GM21576 (cell line): Measurements from ENCODE around the gene TMED10.
"Not testable (repeated sequence)": the region's sequence is repeated elsewhere in the genome, so short reads cannot be mapped to it uniquely, and the experiment has no call there.

Experiments used
- ATAC-seq: cut with Tn5 transposase; IDR thresholded peaks from one replicate; pipeline ENCODE4 v1.9.1; 2021; ENCODE audit warnings: mild to moderate bottlenecking, moderate library complexity; ENCODE audit not compliant: unreplicated experiment

The TMED10 gene

DNA sequence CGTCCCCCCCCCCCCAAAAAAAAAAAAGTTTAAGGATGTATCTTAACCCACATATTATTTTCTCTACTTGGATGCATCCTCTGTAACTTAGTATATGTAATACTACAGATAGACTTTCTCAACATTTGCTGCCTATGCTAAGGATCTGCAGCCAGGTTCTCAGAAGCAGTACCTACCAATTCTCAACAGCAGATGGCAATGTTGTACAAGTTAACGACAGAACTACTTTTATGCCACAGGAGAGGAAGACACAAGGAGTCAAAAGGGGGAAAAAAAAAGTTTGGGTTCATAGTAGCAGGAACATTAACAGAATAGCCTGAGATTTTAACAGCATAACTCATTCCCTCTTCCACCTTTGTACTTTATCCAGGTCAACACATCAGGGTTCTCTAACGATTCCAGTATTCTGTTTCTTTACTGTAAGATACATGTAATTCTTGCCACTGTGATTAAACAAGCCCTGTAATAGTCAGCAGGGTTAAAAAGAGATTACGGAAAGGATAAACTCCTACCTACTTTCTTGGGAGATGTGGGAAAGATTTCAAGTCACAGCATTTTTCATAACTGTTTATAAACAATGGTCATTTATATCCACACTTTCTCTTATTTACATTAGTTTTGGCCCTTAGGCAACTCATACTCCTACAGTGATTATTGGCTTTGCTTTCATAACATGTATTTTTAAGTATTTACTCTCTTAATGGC lies 43.9 kb downstream of the TMED10 start:
- ATAC-seq: no peak

DNA sequence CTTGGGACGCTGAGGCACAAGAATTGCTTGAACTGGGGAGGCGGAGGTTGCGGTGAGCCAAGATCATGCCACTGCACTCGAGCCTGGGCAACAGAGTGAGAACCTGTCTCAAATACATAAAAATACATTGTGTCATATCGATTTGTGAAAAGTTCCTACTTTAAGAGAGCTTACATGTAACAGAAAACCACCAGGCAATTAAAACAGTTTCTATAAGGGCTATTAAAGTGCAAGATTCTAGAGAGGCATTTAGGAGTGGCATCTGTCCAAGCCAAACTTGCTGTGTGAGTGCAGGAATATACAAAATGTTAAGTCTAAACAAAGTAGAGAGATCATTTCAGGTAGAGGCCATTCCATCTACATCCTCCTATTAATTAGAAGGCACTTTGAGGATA lies 47.8 kb downstream of the TMED10 start:
- ATAC-seq: no peak

GRCh38 chr14:75127903-75128595 lies 48.4 kb downstream of the TMED10 start:
- ATAC-seq: no peak

- ATAC-seq: not testable (repeated sequence)
These were observed 49.0 kb downstream of the TMED10 start for GRCh38 chr14:75127474-75127820.

DNA sequence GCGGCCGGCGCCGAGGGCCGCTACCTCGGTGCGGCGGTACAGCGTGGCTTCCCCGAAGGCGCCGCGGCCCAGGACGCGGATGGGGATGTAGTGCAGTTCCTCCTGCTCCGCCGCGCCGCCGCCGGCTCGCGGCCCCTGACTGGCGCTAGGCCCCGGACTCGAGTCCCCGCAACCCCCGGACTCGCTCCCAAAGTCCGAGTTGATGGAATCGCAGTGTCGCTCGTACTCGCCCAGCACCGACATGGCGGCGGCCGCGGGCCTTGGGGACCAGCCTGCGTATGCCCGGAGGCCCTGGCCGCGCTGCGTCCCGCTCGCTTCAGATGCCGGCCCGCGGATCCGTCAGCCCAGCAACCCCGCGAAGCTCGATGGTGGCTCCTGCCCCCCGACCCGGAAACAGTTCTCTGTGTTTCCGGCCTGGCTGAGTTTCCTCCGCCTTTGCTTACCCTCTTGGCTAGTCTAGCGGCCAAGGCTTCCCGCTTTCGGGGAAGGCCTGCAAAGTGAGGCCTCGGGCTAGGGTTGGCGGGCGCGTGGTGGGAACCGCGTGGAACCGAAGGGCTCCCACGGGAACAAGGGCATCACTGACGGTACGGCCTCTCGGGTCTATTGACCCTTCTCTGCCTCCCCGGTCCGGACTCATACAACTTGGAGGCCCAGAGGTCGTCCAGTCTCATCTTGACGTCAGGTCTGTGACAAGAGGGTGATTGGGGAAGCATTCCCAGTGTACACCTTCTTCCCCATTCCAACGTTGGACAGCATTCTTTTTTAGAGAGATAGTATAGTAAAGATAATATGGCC lies 49.5 kb downstream of the TMED10 start, which contains the start of gene NEK9:
Gene NEK9, minus strand, starts transcription at position 370 of the 795 bp plus-strand sequence. Its CDS starts 127 bp downstream, at position 243.
- peak; percentile 73 for ATAC-seq

DNA sequence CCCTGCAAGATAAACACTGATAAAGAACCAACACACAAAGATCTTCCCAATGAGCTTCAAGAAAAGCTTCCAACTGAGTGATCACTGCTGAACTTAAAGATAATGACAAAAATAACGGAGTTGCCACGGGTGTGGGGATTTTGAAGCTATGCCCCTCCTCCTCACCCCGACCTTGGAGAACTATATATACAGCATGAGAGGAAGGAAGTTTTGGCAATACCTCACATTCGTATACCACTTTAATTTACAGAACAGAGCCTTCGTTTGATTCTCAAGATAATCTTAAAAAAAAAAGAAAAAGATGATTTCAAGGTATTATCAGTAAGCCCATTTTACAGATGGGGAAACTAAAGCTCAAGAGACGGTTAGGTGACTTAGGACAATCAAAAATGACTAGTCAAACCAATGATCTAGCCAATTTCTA lies 50.3 kb downstream of the TMED10 start:
- no peak for ATAC-seq

DNA sequence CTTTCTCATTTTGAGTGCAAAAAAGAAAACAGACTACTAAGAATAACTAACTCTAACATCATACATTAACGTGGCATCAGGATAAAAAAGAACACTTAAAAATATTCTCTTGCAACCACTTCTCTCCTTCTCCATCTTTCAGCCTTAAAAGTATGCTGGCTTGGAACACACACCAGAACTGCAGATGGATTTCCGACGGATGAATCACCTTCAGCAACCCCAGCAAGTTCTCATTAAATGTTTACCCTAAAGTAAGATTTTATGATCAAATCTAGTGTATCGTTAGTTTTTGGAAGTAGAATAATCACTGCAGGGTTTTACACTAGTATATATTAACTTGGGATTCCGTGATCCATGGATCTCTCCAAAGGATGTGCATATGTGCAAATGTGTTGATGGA lies 50.8 kb downstream of the TMED10 start:
- no peak for ATAC-seq

- ATAC-seq: no peak
These were observed 52.4 kb downstream of the TMED10 start for GRCh38 chr14:75123991-75124390.

- no peak for ATAC-seq
These were observed 54.9 kb downstream of the TMED10 start for GRCh38 chr14:75121552-75121951.

DNA sequence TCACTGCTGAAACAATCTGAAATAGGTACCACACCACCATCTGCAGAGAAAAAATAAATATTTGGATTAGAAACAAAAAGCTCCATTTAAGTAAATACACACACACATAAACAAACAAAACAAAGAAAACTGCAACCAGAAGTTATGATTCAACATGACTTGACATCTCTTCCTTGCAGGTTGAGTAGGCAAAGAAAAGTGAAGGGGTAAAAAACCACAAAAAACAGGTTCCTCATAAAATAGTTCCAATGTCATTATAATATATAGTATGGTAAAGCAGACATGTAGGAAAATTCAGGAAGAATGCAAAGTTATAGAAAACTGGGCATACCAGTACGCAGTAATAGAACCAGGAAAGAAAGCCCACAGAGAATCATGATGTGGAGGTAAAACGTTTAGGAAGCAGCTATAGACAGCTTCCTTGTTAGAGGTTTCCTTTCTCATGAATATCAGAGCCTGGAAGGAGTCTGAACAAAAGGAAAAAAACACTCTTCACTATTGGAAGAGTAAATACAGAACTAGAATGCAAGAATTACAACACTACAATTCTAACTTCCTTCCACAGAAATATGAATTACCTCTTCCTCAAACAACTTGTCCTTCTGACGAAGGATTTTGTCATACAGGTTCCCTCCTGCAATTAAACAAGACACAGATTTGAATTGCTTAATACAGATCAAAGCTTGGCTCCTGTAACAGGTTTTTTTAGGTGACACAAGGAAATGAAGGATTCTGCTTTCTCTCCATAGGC lies 55.7 kb downstream of the TMED10 start:
- no peak for ATAC-seq

DNA sequence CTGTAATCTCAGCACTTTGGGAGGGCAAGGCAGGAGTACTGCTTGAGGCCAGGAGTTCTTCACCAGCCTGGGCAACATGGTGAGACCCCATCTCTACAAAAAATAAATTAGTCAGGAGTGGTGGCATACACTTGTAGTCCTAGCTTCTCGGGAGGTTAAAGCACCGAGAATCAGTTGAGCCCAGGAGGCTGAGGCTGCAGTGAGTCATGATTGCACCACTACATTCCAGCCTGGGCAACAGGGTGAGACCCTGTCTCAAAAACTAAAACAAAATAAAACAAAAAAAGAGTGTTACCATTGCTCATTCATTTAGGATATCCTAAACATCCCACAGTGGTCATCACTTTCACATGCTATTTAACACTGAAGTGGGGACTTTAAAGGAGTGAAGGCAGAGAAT lies 57.4 kb downstream of the TMED10 start:
- no peak for ATAC-seq

DNA sequence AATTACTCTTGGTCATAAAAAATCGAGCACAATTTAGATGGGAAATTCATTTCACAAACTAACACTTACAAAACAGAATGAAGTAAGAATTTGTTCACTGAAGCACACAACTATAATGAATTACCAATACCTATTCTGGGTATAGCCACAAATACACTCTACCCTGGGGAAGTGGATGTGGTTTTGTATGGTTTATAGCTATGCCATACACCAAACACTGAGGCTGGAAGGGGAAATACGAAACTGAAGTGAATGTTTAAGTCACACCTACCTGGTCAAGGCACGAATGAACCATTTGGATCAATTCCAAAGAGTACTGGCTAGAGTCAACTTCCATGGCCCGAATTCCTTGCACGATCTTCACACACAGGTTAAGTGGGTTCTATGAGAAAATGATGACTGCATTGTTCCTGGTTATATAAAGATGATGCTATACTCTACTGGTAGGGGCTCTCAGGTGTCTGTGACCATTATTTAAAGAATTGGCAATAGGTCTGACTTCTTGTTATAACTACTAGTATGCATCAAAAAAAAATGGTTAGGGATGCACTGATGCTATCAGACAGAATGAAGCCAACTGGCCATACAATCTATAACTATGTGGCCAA lies 62.4 kb downstream of the TMED10 start:
- no peak for ATAC-seq

GRCh38 chr14:75109877-75110276 lies 66.5 kb downstream of the TMED10 start:
- no peak for ATAC-seq

DNA sequence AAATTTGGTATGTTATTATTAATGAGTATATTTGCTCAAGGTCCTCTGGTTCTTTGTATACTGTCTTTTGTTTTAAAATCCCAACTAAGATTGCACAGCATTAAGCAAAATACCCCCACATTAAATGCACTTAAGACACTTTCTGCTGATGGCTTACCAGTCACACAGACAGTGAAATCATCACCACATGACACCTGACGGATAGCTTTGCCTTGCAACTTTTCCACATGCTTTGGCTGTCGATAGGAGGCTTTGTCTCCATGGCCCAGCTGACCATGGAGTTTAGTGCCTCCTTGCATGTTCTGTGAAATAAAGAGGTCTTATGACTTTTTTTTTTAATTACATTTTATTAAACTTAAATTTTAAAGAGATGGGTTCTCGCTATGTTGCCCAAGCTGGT lies 69.2 kb downstream of the TMED10 start:
- no peak for ATAC-seq

DNA sequence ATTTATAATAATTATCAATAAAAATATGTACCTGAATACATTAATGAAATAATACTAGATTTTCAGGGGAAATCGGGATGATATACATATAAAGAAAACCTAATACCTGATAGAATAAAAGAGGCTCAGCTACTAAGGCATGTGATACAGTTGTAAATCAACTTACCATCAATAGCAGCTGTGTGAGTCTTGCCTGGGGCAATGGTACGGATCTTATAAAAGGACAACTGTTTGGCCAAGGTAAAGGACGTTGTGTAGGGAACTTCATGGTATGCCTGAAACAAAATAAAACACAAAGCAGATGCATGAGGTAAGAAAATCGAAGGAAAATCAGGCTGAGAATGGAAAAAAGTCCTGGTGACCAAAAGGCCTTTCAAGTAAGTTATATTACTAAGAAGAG lies 74.9 kb downstream of the TMED10 start:
- ATAC-seq: no peak

DNA sequence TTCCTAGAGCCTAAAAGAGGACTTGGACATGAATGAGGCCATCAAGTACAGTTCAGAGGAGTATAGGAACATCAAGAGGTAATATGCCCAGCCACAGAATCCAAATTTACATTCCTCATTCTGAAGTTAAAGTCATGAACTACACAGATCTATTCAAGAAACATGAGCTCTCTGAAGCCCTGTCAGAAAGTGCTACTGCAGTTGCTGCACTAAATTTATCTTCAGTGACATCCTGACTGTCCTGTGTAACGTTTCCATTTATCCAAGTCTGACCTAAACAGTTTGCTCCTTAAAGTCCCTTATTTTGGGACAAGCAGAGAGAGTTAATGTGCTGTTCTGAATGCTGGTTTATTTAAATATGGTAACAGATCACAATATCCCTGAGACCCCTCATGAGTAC lies 77.7 kb downstream of the TMED10 start:
- no peak for ATAC-seq

DNA sequence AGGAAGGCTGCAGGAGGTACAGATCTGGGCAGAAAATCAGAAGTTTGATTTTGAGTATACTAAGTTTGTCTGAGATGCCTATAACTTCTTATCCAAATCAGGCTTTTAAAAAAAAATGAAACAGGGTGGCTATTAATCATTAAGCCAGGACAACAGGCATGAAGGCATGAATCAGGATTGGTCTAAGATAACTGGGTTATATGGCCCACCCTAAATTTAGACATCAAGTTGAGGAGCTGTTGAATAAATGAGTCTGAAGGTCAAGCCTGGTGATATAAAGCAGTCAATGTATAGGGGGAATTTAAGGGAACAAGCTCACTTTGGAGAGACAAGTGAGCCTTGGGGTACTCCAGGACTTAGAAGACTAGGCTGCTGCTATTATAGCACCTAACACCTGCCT lies 78.2 kb downstream of the TMED10 start:
- ATAC-seq: no peak

DNA sequence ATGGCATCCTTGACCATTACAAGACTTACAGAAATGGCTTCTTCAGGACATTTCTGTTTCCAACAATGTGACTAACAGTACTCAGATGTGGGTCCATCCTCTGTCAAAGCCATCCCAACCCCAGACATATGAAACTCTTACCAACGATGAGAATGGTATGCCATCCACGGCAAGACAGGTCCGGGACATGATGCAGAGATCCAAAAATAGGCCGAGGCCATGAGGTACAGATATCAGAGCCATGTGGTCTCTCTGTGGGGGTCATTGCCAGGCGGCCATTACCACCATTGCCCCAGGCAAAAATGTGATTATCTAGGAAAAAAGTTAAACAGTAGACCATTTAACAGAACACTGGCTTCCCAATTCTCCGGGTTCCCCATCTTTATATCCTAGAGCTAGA lies 79.5 kb downstream of the TMED10 start:
- ATAC-seq: no peak

- ATAC-seq: no peak
These were observed 80.7 kb downstream of the TMED10 start for GRCh38 chr14:75095690-75096089.

DNA sequence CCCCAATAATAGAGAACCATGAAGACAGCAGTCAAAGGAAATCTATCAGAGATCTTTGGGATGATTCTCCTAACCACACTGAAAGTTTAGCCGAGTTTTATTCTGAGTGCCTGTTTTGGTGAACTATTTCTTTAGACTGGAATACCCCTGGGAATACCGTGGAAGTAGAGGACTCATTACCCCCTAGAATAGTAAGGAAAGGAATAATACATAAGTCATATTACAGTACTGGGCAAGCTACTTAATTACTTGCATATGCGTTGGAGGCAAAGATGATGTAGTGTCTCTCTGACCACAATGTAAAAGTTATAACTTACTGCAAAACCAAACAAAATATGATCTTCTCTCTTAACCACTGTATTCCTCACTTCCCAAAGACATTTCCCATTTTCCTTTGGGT lies 81.5 kb downstream of the TMED10 start:
- ATAC-seq: no peak

DNA sequence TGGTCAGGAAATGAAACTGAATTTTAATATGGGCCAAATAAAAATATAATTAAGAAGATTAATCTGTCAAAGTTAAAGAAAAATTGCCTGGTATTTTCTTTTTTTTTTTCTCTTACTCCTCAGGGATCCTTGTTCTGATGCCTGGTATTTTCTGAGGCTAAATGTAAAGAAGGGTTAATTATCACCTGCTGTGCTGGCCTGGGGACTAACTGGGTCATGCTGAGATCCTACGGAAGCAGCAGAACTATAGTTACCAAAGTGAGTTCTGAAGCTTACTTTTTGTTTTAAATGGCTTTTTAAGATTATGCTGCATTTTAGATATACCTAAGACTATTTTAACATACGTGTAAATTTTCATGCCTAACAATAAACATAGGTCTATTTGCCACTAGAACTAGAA lies 83.7 kb downstream of the TMED10 start:
- ATAC-seq: no peak
